ENCODE results near the gene DEFB132. TPM values are rescaled to one million over a fixed set of nuclear protein-coding genes. Genes with fewer than 3 reads are reported as not detected.

DEFB132 gene
- total RNA-seq, 1 donor from 2014 or later = not detected

DNA sequence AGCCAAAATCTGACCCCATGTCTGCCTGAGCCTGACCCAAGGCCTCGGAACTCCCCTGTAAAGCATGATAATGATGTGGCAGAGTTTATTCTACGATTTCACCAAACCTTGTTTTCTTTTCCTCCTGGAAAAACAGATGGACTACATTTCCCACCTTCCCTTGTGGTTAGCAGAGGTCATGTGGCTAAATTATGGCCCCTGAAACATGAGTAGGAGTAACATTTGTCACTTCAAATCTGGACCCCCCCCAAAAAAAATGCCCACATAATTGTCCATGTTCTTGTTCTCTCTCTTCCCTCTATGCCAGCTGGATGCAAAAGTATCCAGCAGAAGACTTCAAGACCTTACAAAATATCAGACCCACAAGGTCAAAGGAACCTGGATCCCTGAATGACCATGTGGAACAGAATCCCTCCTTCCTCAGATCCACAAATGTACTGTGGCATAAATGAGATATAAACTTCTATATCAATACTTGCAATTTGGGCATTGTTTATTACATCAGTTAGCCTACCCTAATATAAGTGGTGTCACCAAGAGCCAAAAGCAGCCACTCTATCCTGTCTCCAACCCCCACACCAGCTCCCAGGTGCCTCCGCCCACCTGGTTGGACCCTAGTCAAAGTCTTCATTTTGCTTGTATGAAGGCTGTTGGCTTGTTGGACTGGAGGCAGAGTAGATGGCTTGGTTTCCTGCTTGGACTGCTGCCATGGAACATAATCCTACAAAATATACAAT is 31.6 kb downstream of the DEFB132 start:
- ATAC-seq = no peak
- intact Hi-C loops (cut with DNase I) = no loop called here
- DNase-seq (ENCODE audit: missing footprints) = no peak

DNA sequence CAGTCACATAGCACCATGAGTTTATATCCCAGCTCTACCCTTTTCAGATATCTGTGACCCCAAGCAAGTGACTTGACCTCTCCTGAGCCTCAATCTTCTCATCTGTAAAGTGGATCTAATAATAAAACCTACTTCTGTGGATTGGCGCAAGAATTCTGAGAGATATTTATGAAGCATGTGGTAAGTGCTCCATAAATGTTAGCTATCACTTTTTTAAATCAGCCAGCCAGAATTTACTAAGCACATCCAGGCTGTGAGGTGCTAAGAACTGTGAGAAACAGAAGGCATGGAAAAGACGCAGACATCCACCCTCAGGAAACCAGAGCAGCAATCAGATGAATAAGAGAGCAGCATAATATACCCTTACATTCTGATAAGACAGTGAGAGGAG is 32.2 kb downstream of the DEFB132 start:
- intact Hi-C loops (cut with DNase I) = no loop called here
- no peak for ATAC-seq

DNA sequence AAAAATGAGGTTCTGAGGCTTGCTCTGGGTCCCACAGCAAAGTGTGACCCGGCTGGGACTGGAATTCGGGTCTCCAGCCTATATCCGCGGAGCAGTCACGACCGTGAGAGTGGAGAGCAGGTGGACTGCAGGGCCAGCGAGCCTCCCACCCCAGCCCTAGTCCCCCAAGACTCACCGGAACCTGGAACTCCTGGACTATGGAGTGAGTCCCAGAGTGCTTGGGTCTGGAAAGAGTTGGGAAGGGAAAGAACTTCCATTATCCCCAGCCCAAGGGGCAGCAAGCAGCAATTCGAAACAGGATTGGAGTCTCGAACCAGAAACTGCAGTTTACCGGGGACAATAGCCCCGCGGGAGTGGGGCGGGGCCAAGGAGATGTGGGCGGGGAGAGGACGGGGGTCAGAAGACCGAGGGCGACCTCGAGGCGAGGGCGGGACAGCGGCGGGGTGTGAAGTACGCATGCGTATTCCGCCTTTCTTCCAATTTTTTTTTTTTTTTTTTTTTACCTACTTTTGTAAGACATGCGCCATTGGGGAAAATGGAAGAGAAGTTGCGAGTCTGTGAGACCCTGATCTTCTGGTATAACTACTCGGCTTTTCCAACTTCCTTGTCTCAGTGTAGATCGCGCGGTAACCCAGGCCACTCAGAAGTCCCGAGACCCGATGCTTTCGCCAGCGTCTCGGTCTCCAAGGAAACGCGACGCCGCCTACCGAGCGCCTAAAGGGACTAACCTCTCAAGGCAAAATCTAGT is 32.7 kb downstream of the DEFB132 start, which contains the start of gene C20orf96:
Gene C20orf96, minus strand, starts transcription at position 667 of the 748 bp plus-strand sequence. Its CDS starts 140 bp downstream, at position 527.
- DNase-seq (ENCODE audit: missing footprints) (peak; percentile 97), ATAC-seq (peak; percentile 97)
- intact Hi-C loops (cut with DNase I) = no loop called here

More for the DNA sequence above, 32.2 kb downstream of the DEFB132 start:
- no peak for DNase-seq (ENCODE audit: missing footprints)

DNA sequence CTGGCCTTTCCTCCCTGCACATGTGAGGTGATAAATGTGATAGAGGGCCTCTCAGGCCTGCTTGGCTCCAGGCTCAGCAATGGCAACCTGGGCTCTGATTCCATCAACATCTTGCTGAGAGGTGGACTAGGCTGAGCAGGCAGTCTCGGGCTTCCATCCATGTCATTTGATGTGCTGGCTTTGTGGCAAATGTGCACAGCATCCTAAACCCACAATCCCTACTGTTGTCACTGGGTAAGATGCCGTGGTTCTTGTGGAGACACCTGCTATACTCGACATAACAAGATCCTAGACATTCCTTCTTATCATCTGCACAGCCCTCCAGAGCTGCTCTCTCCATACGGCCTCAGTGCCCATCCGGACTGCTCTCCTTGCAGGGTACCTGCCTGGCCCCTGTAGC is 37.1 kb downstream of the DEFB132 start:
- ATAC-seq = no peak
- intact Hi-C loops (cut with DNase I) = no loop called here
- DNase-seq (ENCODE audit: missing footprints) = no peak

- ATAC-seq (no peak), DNase-seq (ENCODE audit: missing footprints) (no peak)
- intact Hi-C loops (cut with DNase I) = loop anchor here (2.0 kb wide), 1 partner anchor 15 kb away; no protein-coding TSS in a partner anchor
Observed at GRCh38 chr20:295804-296203, 38.3 kb downstream of the DEFB132 start.

GRCh38 chr20:297098-297924 is 39.8 kb downstream of the DEFB132 start, which contains the start of gene ZCCHC3:
Gene ZCCHC3, plus strand, starts transcription at chr20:297570. Its CDS starts 17 bp downstream, at chr20:297587.
- DNase-seq (ENCODE audit: missing footprints) (peak; percentile 95), ATAC-seq (peak; percentile 96)
- intact Hi-C loops (cut with DNase I) = loop anchor here (1.0 to 2.0 kb wide), 2 partner anchors 13 to 27 kb away; no protein-coding TSS in a partner anchor

DNA sequence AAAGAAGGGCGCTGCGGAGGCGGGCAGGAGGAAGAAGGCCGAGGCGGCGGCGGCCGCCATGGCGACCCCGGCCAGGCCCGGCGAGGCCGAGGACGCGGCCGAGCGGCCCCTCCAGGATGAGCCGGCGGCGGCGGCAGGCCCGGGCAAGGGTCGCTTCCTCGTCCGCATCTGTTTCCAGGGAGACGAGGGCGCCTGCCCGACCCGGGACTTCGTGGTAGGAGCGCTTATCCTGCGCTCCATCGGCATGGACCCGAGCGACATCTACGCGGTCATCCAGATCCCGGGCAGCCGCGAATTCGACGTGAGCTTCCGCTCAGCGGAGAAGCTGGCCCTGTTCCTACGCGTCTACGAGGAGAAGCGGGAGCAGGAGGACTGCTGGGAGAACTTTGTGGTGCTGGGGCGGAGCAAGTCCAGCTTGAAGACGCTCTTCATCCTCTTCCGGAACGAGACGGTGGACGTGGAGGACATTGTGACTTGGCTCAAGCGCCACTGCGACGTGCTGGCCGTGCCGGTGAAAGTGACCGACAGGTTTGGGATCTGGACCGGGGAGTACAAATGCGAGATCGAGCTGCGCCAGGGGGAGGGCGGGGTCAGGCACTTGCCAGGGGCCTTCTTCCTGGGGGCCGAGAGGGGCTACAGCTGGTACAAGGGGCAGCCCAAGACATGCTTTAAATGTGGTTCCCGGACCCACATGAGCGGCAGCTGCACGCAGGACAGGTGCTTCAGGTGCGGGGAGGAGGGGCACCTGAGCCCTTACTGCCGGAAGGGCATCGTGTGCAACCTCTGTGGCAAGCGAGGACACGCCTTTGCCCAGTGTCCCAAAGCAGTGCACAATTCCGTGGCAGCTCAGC is 40.6 kb downstream of the DEFB132 start:
- peak; percentile 46 for ATAC-seq
- intact Hi-C loops (cut with DNase I) = loop anchor here (1.0 to 2.0 kb wide), 2 partner anchors 13 to 26 kb away; no protein-coding TSS in a partner anchor
- DNase-seq (ENCODE audit: missing footprints) = peak; percentile 89

GRCh38 chr20:298776-299391 is 41.4 kb downstream of the DEFB132 start:
- DNase-seq (ENCODE audit: missing footprints) (no peak), ATAC-seq (no peak)
- intact Hi-C loops (cut with DNase I) = no loop called here

DNA sequence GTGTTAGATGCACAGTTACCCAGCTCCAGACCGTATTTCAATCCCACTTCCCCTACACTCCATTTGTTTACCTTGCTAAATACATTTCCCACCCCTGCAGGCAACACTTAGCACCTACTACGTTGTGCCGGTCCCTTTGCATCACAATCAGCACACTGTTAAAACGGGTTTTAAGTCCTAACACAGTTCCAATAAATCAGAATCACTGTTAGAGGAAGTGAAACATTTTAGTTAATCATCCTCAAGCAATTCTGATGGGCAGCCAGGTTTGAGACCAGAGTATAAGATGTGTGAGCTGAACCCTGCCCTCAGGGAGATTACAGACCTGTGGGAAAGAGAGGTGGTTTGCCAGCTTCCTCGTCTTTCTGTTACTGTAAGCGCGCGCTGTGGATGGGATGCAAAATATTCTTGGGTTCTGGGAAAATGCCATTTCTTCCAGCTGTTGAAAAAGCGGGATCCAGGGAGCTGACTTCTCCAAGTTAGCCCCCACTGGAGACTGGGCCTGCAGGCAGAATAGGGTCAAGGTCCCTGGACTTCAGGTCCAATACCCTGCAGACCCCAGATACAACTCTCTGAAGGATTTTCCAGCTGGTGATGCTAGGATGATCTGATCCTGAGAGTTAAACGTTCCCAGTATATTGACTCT is 42.9 kb downstream of the DEFB132 start:
- ATAC-seq (no peak), DNase-seq (ENCODE audit: missing footprints) (no peak)
- intact Hi-C loops (cut with DNase I) = no loop called here

DNA sequence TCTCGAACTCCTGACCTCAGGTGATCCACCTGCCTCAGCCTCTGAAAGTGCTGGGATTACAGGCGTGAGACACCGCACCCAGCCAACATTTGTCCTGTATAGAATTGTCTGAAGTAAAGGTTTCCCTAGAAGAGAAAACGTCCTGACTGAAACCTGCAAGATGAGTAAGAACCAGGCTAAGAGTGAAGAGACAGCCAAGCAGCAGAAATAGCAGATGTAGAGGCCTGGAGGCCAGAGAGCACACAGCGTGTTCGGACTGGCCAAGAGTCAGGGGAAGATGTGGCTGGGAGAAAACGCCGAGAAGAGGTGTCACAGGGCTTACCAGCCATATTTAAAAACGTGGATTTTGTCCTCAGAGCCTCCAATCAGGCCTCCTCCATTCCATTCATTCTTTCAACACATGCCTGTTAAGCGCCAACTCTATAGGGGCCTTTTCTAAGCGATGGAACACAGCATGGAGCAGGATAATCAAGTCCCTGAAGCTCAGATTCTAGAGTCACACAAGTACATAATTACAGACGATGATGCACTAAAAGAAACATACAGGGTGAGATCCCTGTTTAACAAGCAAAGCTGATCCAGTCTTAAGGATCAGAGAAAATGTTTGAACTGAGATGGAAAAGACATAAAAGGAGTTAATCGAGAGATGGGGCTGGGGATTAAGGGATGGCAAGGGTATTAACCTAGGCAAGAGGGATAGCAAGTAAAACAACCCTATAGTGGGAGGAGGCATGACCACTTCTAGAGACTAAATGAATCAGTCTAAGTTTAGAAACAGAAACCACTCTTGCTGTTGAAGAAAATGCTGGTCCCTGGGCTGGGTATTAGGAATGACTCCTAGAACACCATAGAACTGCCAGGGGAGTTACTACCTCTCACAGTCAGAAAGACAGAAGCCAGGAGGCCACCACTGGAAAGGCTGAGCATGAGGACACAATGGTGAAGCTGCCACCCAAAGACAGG is 44.6 kb downstream of the DEFB132 start:
- no peak for ATAC-seq
- intact Hi-C loops (cut with DNase I) = no loop called here
- DNase-seq (ENCODE audit: missing footprints) = no peak

DNA sequence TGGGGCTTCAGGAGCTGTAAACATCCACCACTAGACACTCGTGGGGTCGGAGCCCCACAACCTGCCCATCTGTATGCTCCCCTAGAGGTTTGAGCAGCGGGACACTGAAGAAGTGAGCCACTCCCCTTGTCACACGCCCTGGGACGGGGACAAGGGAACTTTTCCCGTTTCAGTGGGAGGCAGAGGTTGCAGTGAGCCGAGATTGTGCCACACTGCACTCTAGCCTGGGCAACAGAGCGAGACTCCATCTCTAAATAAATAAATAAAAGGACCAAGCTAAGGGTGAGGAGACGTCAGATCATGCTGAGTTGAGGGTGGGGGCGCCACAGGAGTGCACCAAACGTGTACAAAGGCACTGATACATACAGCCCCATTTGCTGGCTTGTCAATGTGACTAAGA is 48.2 kb downstream of the DEFB132 start:
- DNase-seq (ENCODE audit: missing footprints) (no peak), ATAC-seq (no peak)
- intact Hi-C loops (cut with DNase I) = no loop called here

DNA sequence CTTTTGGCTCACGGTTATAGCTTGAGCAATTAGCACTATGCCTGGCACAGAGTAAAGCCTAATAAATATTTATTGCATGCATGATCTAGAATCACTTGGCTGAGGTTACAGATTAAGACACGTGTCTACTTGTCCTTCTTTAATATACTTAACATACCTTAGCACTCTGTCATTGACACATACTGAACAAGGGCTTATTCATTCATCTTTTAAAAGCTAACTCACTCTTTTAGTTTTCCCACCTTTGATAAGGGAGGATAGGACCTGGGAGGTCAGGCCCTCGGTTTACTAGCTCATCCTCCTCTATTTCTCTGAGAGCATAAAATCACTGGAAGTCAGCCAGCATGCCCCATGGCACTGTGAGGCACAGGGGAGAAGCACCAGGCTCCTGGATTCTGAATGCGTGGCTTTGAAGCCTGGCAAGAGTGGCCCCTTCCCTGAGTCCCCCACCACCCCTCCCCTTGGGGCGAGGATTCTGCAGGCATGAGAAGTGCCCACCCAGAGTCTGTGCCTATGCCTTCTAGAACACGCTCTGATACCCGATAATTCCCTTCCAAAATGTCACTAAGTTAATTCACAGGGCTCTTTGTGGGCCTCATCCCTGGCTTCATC is 51.0 kb downstream of the DEFB132 start:
- DNase-seq (ENCODE audit: missing footprints) (no peak), ATAC-seq (no peak)
- intact Hi-C loops (cut with DNase I) = no loop called here

DNA sequence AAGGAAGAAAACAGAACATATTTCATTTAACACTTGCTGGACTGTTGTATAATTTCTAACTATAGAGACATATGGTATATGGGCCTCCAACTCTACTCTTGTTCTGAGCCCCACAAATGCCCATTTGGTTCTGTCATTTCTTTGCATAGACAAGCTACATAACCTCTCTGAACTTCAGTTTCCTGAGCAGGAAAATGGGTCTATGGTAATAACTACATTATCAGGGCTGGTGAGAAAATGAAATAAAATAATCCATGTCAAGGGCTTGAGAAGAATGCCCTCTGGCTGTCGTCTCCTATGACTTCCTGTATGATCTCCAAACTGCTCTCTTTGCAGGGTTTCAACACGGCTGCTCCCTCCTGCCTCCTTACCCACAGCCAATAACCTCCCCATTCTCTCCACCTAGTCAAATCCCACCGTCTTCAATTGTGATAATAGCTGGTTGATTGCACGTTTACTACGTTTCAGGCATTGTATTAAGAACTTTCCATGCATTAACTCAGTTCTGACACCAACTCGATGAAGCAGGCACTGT is 51.8 kb downstream of the DEFB132 start:
- intact Hi-C loops (cut with DNase I) = no loop called here
- ATAC-seq = no peak
- no peak for DNase-seq (ENCODE audit: missing footprints)

DNA sequence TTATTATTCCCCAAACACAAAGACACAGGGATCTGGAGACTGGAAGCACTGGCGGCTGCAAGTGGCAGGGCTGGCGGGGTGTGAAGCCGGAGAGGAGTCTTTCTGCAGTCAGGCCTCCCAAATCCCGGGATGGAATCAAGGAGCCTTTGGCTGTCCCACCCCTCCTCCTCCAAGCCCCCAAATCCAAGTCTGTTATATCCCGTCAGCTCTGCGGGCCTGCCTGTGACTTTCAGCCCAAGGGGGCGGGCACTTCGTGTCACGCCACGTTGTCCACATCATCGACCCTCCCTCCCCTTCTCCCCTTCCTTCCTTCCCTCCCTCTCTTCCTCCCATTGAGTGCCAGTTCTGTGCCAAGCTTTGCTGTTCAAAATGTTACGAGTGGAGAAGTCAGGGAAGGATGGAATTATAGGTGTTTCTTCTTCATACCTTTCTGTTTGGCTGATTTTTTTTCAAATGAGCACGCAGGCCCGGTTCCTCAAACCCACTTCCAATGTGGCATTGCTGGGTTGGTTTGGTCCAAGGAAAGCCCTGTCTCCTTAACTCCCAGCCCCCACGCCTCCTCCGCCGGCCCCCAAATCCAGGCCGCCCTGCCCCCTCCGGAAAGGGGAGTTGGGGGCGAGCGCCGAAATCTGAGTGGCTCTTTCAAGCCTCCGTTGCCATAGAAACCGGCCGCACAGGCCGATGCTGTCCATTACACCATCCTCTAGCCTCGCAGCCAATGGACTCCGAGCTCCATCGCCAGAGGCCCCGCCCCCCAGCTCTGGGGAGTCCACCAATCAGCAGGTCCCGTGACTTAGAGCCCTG is 52.5 kb downstream of the DEFB132 start:
- intact Hi-C loops (cut with DNase I) = loop anchor here (2.0 kb wide), 1 partner anchor 13 kb away; the partner anchor contains the start of gene ZCCHC3
- peak; percentile 98 for DNase-seq (ENCODE audit: missing footprints)
- peak; percentile 100 for ATAC-seq

- ATAC-seq = no peak
- intact Hi-C loops (cut with DNase I) = loop anchor here (2.0 kb wide), 1 partner anchor 14 kb away; the partner anchor contains the start of gene ZCCHC3
- no peak for DNase-seq (ENCODE audit: missing footprints)
Observed at GRCh38 chr20:310645-311044, 53.1 kb downstream of the DEFB132 start.
